ENCODE results near the gene GALNT8.

Gene GALNT8, protein sequence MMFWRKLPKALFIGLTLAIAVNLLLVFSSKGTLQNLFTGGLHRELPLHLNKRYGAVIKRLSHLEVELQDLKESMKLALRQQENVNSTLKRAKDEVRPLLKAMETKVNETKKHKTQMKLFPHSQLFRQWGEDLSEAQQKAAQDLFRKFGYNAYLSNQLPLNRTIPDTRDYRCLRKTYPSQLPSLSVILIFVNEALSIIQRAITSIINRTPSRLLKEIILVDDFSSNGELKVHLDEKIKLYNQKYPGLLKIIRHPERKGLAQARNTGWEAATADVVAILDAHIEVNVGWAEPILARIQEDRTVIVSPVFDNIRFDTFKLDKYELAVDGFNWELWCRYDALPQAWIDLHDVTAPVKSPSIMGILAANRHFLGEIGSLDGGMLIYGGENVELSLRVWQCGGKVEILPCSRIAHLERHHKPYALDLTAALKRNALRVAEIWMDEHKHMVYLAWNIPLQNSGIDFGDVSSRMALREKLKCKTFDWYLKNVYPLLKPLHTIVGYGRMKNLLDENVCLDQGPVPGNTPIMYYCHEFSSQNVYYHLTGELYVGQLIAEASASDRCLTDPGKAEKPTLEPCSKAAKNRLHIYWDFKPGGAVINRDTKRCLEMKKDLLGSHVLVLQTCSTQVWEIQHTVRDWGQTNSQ

DNA sequence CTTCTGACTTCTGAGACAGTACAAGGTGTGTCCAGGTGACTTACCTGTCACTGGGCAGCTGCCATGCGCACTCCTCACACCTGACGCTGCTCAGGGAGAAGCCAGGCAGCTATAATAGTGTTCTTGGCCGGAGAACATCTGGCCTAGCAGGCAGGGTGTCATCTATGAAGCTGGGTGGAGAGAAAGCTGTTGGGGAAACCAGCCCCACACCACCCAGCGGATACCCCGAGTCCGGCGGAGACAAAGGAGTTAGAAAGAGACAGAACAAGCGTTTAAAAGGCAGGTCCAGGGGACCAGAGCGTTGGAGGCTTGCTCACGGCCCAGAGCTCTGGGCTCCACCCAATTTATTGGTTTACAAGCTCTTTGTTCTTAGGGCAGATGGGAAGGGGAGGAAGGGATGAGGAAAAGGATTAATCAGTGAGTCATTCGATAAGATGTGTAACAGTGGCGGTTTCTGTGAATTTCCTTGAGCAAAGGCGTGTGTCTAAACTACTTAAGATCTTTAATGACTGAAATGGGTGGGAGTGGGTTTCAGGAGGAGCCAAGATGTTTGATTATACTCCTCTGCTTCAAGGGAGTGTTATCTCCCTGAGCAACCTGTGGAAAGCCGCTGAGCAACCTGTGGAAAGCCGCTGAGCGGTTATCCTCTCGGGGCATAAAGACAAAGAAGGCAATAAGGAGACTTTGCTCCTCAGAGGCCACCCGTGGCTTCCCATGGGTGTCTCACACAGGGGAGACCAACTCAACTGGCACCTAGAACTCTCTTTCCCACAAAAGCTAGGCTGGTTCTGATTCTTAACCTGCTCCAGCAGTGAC, at the start of gene GALNT8:
Gene GALNT8 (plus strand): TSS at position 580 of the 816 bp plus-strand sequence. CDS start 278 bp downstream, outside the sequence.
- DNase-seq (ENCODE audit: low spot score) (no peak), ATAC-seq (ENCODE audit: low read depth) (peak; percentile 44; the same call in 1 of the 3 replicates)
- TF ChIP-seq, protein P1, sequence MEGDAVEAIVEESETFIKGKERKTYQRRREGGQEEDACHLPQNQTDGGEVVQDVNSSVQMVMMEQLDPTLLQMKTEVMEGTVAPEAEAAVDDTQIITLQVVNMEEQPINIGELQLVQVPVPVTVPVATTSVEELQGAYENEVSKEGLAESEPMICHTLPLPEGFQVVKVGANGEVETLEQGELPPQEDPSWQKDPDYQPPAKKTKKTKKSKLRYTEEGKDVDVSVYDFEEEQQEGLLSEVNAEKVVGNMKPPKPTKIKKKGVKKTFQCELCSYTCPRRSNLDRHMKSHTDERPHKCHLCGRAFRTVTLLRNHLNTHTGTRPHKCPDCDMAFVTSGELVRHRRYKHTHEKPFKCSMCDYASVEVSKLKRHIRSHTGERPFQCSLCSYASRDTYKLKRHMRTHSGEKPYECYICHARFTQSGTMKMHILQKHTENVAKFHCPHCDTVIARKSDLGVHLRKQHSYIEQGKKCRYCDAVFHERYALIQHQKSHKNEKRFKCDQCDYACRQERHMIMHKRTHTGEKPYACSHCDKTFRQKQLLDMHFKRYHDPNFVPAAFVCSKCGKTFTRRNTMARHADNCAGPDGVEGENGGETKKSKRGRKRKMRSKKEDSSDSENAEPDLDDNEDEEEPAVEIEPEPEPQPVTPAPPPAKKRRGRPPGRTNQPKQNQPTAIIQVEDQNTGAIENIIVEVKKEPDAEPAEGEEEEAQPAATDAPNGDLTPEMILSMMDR (IDR thresholded peaks at IDR 0.05; ENCODE audit: poor library complexity, severe bottlenecking): no peak
- H3K9me3 ChIP-seq (ENCODE audit: severe bottlenecking): no peaks in the 10 kb centered on the region
- H3K4me3 ChIP-seq (ENCODE audit: severe bottlenecking): no peak within 1 kb of the TSS
- H3K27me3 ChIP-seq (ENCODE audit: insufficient read depth, poor library complexity, severe bottlenecking): peaks cover 44% of the 10 kb centered on the region
- H3K4me1 ChIP-seq (ENCODE audit: insufficient read depth, poor library complexity, severe bottlenecking): no peaks in the 10 kb centered on the region
- no peaks in the 10 kb centered on the region for H3K36me3 ChIP-seq (ENCODE audit: low read depth)
- H3K27ac ChIP-seq (ENCODE audit: poor library complexity, severe bottlenecking): no peak within 1 kb of the TSS

DNA sequence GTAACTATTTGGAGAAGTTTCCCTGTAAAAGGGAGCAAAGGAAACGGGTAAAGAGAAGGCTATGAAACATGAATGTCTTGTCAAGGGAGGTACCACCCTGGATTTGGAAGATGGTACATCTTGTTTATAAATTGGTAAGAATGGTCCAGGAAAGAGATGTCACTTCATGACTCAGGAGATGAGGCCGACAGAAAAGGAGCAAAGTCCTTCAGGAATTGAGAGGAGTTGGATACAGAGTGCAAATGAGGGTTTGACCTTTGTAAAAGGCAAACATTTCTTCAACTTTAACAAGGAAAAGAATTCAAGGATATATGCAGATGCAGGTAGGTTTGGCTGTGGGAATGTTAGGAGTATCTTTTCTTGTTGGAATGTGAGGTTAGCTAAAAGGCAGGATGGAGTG, 40.5 kb upstream of the GALNT8 start:
- TF ChIP-seq, protein P1 (IDR thresholded peaks at IDR 0.05; ENCODE audit: poor library complexity, severe bottlenecking): no peak
- Histone ChIP-seq H3K27ac (ENCODE audit: poor library complexity, severe bottlenecking) (no peak overlapping the region), H3K4me1 (ENCODE audit: insufficient read depth, poor library complexity, severe bottlenecking) (no peaks in the 10 kb centered on the region), H3K27me3 (ENCODE audit: insufficient read depth, poor library complexity, severe bottlenecking) (no peaks in the 10 kb centered on the region), H3K36me3 (ENCODE audit: low read depth) (peaks cover 46% of the 10 kb centered on the region), H3K4me3 (ENCODE audit: severe bottlenecking) (no peak overlapping the region), H3K9me3 (ENCODE audit: severe bottlenecking) (no peaks in the 10 kb centered on the region)
- DNase-seq (ENCODE audit: low spot score) (no peak), ATAC-seq (ENCODE audit: low read depth) (no peak)

DNA sequence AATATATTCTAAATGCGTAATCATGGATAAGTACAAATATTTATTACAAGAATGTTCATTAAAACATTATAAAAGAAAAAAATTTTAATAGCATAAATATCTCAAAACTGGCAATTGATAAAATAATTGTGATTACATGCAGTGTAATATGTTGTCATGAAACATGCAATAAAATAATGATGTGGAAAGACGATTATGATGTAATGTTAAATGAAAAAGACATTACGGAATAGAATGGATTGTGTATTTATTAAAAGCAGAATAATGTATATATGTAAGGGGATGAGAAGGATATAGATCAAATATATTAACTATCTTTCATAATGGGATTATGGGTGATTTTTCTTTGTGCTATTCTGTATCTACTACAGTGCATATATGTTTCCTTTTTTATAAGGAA, 38.5 kb upstream of the GALNT8 start:
- no peaks in the 10 kb centered on the region for H3K27me3 ChIP-seq (ENCODE audit: insufficient read depth, poor library complexity, severe bottlenecking)
- no peak overlapping the region for H3K4me3 ChIP-seq (ENCODE audit: severe bottlenecking)
- ATAC-seq (ENCODE audit: low read depth): no peak
- H3K9me3 ChIP-seq (ENCODE audit: severe bottlenecking): no peaks in the 10 kb centered on the region
- no peak for DNase-seq (ENCODE audit: low spot score)
- no peak overlapping the region for H3K27ac ChIP-seq (ENCODE audit: poor library complexity, severe bottlenecking)
- TF ChIP-seq, protein P1 (IDR thresholded peaks at IDR 0.05; ENCODE audit: poor library complexity, severe bottlenecking): no peak
- peaks cover 59% of the 10 kb centered on the region for H3K36me3 ChIP-seq (ENCODE audit: low read depth)
- H3K4me1 ChIP-seq (ENCODE audit: insufficient read depth, poor library complexity, severe bottlenecking): no peaks in the 10 kb centered on the region

DNA sequence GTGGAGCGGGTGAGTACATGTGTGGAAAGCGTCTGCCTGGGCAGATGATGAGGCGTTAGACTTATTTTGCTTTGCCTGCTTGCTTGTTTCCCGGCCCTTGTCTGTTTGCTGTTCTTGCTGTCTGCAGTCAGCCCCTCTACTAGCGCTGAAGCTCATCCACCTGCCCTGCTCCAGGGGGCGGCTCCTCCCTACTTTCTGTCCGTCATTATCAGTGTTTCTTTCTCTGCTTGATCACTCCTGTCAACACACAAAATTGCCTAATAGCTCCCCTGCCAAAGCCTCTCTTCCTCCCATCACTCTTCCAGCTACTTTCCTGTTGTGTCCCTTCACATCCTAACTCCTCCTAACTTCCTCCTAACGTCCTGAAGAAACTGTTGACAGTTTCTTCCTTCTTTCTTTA, 34.9 kb upstream of the GALNT8 start:
- TF ChIP-seq, protein P1 (IDR thresholded peaks at IDR 0.05; ENCODE audit: poor library complexity, severe bottlenecking): no peak
- ATAC-seq (ENCODE audit: low read depth): no peak
- Histone ChIP-seq H3K4me1 (ENCODE audit: insufficient read depth, poor library complexity, severe bottlenecking) (no peaks in the 10 kb centered on the region), H3K36me3 (ENCODE audit: low read depth) (peaks cover 62% of the 10 kb centered on the region), H3K27me3 (ENCODE audit: insufficient read depth, poor library complexity, severe bottlenecking) (no peaks in the 10 kb centered on the region), H3K4me3 (ENCODE audit: severe bottlenecking) (no peak overlapping the region), H3K9me3 (ENCODE audit: severe bottlenecking) (no peaks in the 10 kb centered on the region), H3K27ac (ENCODE audit: poor library complexity, severe bottlenecking) (no peak overlapping the region)
- DNase-seq (ENCODE audit: low spot score): no peak

Measured in RWPE2 (cell line).